Stomach (tissue), 9 donors: ENCODE measurements around the gene ZNF626. TPM values are rescaled to one million over a fixed set of nuclear protein-coding genes. Genes with fewer than 3 reads are reported as not detected.

Experiments used
- DNase-seq, 2 donors: peaks; one replicate each; pipeline versions ENCODE4 v3.0.0 to v3.0.0-alpha.2; 2013 to 2019
- H3K27ac ChIP-seq, 5 donors: fragments of 200-600 bp in 4 of 5; sonication (generic) in 4 of 5; one replicate each; pipeline ENCODE4 v1.5.1; 2013 to 2019; ENCODE audit warnings: mild to moderate bottlenecking in 1 of 5, moderate library complexity in 1 of 5
- H3K27me3 ChIP-seq, 3 donors: fragments of 200-600 bp; sonication (generic); one replicate each; pipeline ENCODE4 v1.5.1; 2017 to 2019; ENCODE audit warnings: mixed run types in 1 of 3
- H3K36me3 ChIP-seq, 4 donors: fragments of 200-600 bp; sonication (generic); 1 replicate in 3 of 4; 2 replicates in 1 of 4; pipeline ENCODE4 v1.5.1; 2016 to 2019
- H3K4me1 ChIP-seq, 4 donors: fragments of 200-600 bp; sonication (generic); one replicate each; pipeline ENCODE4 v1.5.1; 2016 to 2019
- H3K4me3 ChIP-seq, 4 donors: fragments of 200-600 bp; sonication (generic) in 3 of 4; one replicate each; pipeline ENCODE4 v1.5.1; 2016 to 2019; ENCODE audit warnings: mild to moderate bottlenecking in 1 of 4
- H3K9me3 ChIP-seq, 4 donors: fragments of 200-600 bp; sonication (generic); one replicate each; pipeline ENCODE4 v1.5.1; 2016 to 2019
- CTCF ChIP-seq, 7 experiments: fragments of 450-650 bp in 4 of 7; fragments of 200-600 bp in 3 of 7; sonication (generic) in 3 of 7; IDR thresholded peaks; one replicate each; pipeline ENCODE4 v1.5.1; 2016 to 2019; ENCODE audit warnings: antibody characterized with exemption in 7 of 7, control low read depth in 2 of 7, mild to moderate bottlenecking in 1 of 7
- EP300 ChIP-seq: sonication (generic); formaldehyde crosslinking; IDR thresholded peaks from one replicate; pipeline ENCODE4 v1.6.1; 2017; ENCODE audit warnings: antibody characterized with exemption
- POLR2A ChIP-seq, 4 donors: fragments of 450-650 bp; IDR thresholded peaks; one replicate each; pipeline ENCODE4 v1.6.1; 2016; ENCODE audit warnings: antibody characterized with exemption in 4 of 4, control low read depth in 2 of 4, mild to moderate bottlenecking in 1 of 4, moderate library complexity in 1 of 4
- POLR2AphosphoS5 ChIP-seq, 3 donors: sonication (generic); formaldehyde crosslinking; IDR thresholded peaks; one replicate each; pipeline ENCODE4 v1.6.1; 2016; ENCODE audit warnings: antibody characterized with exemption in 3 of 3
- WGBS, 5 donors: extraction: QIAGEN DNeasy Blood & Tissue Kit in 3 of 5; methylation state at CpG; one replicate each; pipeline versions ENCODE4 v1.1.5 to v1.1.7; 2013 to 2018; 5-methylcytosine and 5-hydroxymethylcytosine counted together
- intact Hi-C: fragments of 100-400 bp; cut with DNase I; formaldehyde crosslinking; loops from one replicate; pipeline ENCODE4 v1.15.1; 2023; ENCODE audit warnings: low total_unique reads
- polyA plus RNA-seq, 3 donors: library from polyadenylated mRNA; stranded (reverse); fragments of 200-250 nt; gene quantifications; one replicate each; pipeline ENCODE4 v1.2.3, GENCODE V29; 2013
- total RNA-seq, 5 donors: library from RNA; depleted of rRNA; stranded (reverse); fragments of >200 nt; gene quantifications; one replicate each; pipeline versions ENCODE4 v1.1.0 to v1.2.3, GENCODE V29; 2014 to 2016
- donor health status: healthy with polysubstance abuse.
- donor health status: Bipolar disorder and iron deficiency.
- donor health status: healthy.

The ZNF626 gene
- total and polyA plus RNA-seq, 8 donors = 1.2 to 51.4 (median 5.4) TPM

- peak in 1 of 2 donors; percentile 12 for DNase-seq
- H3K9me3 ChIP-seq = peaks cover 0 to 99% (median 43%) of the 10 kb centered on the region in 4 donors
- H3K36me3 ChIP-seq = no peaks in the 10 kb centered on the region
- no peaks in the 10 kb centered on the region for H3K27me3 ChIP-seq
- no peak overlapping the region for H3K4me3 ChIP-seq
- H3K4me1 ChIP-seq = peaks cover 0 to 4% (median 0%) of the 10 kb centered on the region in 4 donors
- H3K27ac ChIP-seq = no peak overlapping the region
- TF ChIP-seq POLR2AphosphoS5 (IDR thresholded peaks at IDR 0.05) (no peak), CTCF (IDR thresholded peaks at IDR 0.05) (no peak), EP300 (no peak), POLR2A (IDR thresholded peaks at IDR 0.05) (no peak)
- intact Hi-C loops = no loop called here
- WGBS, 5 donors = 76 to 89% (median 86%) methylated on average over 6 of the region's 6 CpGs
Observed at GRCh38 chr19:20611866-20612265, 49.5 kb downstream of the ZNF626 start.

- DNase-seq = peak in 1 of 2 donors; percentile 15
- H3K9me3 ChIP-seq = peaks cover 0 to 96% (median 44%) of the 10 kb centered on the region in 4 donors
- H3K4me3 ChIP-seq = no peak overlapping the region
- no peaks in the 10 kb centered on the region for H3K27me3 ChIP-seq
- no peaks in the 10 kb centered on the region for H3K4me1 ChIP-seq
- no peak overlapping the region for H3K27ac ChIP-seq
- intact Hi-C loops = no loop called here
- TF ChIP-seq EP300 (no peak), POLR2A (IDR thresholded peaks at IDR 0.05) (no peak), POLR2AphosphoS5 (IDR thresholded peaks at IDR 0.05) (no peak), CTCF (IDR thresholded peaks at IDR 0.05) (no peak)
- H3K36me3 ChIP-seq = no peaks in the 10 kb centered on the region
- 22 to 82% (median 58%) methylated on average over 1 of the region's 1 CpG for WGBS, 5 donors
Observed at GRCh38 chr19:20607943-20608342, 53.4 kb downstream of the ZNF626 start.

Other genes with a start within 250 kb of the ZNF626 start
- 10 to 100 TPM; 15.2 to 87.8 (median 32.5) TPM for gene ZNF737, start 95.8 kb downstream of the ZNF626 start, total RNA-seq
- 1 to 10 TPM; 2.4 to 6.3 (median 3.5) TPM for gene ZNF737, start 95.8 kb downstream of the ZNF626 start, polyA plus RNA-seq
- gene ZNF66, start 114.7 kb upstream of the ZNF626 start, total RNA-seq = 10 to 100 TPM in 3 of 5 donors, 1 to 10 TPM in 2; 1.4 to 47.8 (median 21.7) TPM
- gene ZNF66, start 114.7 kb upstream of the ZNF626 start, polyA plus RNA-seq = 1 to 10 TPM in 1 of 3 donors, under 1 TPM in 2; 0.53 to 1.5 (median 1.00) TPM